Gastroesophageal sphincter (tissue), 4 donors: ENCODE results near the gene GAGE12E. TPM values are rescaled to one million over a fixed set of nuclear protein-coding genes. Genes with fewer than 3 reads are reported as not detected.

Experiments used
- small RNA-seq, 4 donors: library from RNA; depleted of rRNA; stranded (forward); fragments of <200 nt; gene quantifications; one replicate each; pipeline ENCODE3, GENCODE V24; 2016
- total RNA-seq, 4 donors: library from RNA; depleted of rRNA; stranded (reverse); fragments of >200 nt; gene quantifications; one replicate each; pipeline ENCODE4 v1.1.0, GENCODE V29; 2016

GAGE12E gene
- total RNA-seq, 4 donors from 2014 or later: not detected

Small RNA genes within 50 kb of the gene (small RNA-seq; reads per million reads assigned to genes)
- gene GAGE12B: 0 reads per million in 4 donors

Other genes with a start within 250 kb of the GAGE12E start
- gene GAGE10, start 247.6 kb upstream of the GAGE12E start, total RNA-seq: not detected
- gene GAGE12J, start 229.3 kb upstream of the GAGE12E start, total RNA-seq: not detected
- not detected for gene GAGE13, start 219.7 kb upstream of the GAGE12E start, total RNA-seq
- not detected for gene GAGE12C, start 19.1 kb upstream of the GAGE12E start, total RNA-seq
- gene GAGE12D, start 9.6 kb upstream of the GAGE12E start, total RNA-seq: not detected
- not detected for gene GAGE12F, start 9.6 kb downstream of the GAGE12E start, total RNA-seq
- not detected for gene GAGE12G, start 19.1 kb downstream of the GAGE12E start, total RNA-seq
- gene GAGE12H, start 28.7 kb downstream of the GAGE12E start, total RNA-seq: not detected
- not detected for gene GAGE2A, start 38.2 kb downstream of the GAGE12E start, total RNA-seq
- not detected for gene GAGE1, start 47.7 kb downstream of the GAGE12E start, total RNA-seq
- gene PAGE1, start 144.7 kb downstream of the GAGE12E start, total RNA-seq: not detected